ENCODE data around the gene PIGP.
"Not testable (repeated sequence)": the region's sequence is repeated elsewhere in the genome, so short reads cannot be mapped to it uniquely, and the experiment has no call there.

The PIGP gene

GRCh38 chr21:37075214-37075770 is 2.4 kb upstream of the PIGP start:
- no peak for DNase-seq

- DNase-seq: peak; percentile 42
These were observed 1.7 kb upstream of the PIGP start for GRCh38 chr21:37074546-37074945.

GRCh38 chr21:37074197-37074510 is 1.3 kb upstream of the PIGP start:
- peak; percentile 42 for DNase-seq

GRCh38 chr21:37073417-37074196 is 736 bp upstream of the PIGP start:
- peak; percentile 42 for DNase-seq

GRCh38 chr21:37072274-37072987 is 440 bp downstream of the PIGP start:
- DNase-seq: peak; percentile 63

GRCh38 chr21:37071561-37072273 is 1.2 kb downstream of the PIGP start:
- no peak for DNase-seq

- DNase-seq: no peak
These were observed 7.2 kb downstream of the PIGP start for GRCh38 chr21:37065561-37066177.

- no peak for DNase-seq
These were observed 8.0 kb downstream of the PIGP start for GRCh38 chr21:37064841-37065240.

GRCh38 chr21:37063433-37063832 is 9.4 kb downstream of the PIGP start:
- no peak for DNase-seq

- no peak for DNase-seq
These were observed 10.3 kb downstream of the PIGP start for GRCh38 chr21:37062593-37062935.

GRCh38 chr21:37061926-37062592 is 10.8 kb downstream of the PIGP start:
- no peak for DNase-seq

- no peak for DNase-seq
These were observed 12.6 kb downstream of the PIGP start for GRCh38 chr21:37060296-37060695.

GRCh38 chr21:37059181-37059580 is 13.7 kb downstream of the PIGP start:
- no peak for DNase-seq

GRCh38 chr21:37058261-37058660 is 14.6 kb downstream of the PIGP start:
- no peak for DNase-seq

- no peak for DNase-seq
These were observed 15.3 kb downstream of the PIGP start for GRCh38 chr21:37057614-37058013.

GRCh38 chr21:37055271-37055855 is 17.5 kb downstream of the PIGP start:
- DNase-seq: no peak

GRCh38 chr21:37049741-37050140 is 23.1 kb downstream of the PIGP start:
- DNase-seq: not testable (repeated sequence)

GRCh38 chr21:37047079-37047478 is 25.8 kb downstream of the PIGP start:
- DNase-seq: no peak

- DNase-seq: no peak
These were observed 27.3 kb downstream of the PIGP start for GRCh38 chr21:37045556-37045955.

- DNase-seq: no peak
These were observed 27.7 kb downstream of the PIGP start for GRCh38 chr21:37045149-37045548.

GRCh38 chr21:37044643-37045042 is 28.2 kb downstream of the PIGP start:
- DNase-seq: no peak

GRCh38 chr21:37043818-37044217 is 29.1 kb downstream of the PIGP start:
- no peak for DNase-seq

Measured in NCI-H526 treated with DMSO at 0.1 percent for 48 hours (cell line).